GM18517 (cell line): ENCODE results near the gene ASB1.

Experiments used
- ATAC-seq: cut with Tn5 transposase; IDR thresholded peaks from one replicate; pipeline ENCODE4 v1.9.1; 2021; ENCODE audit warnings: mild to moderate bottlenecking, moderate library complexity; ENCODE audit not compliant: unreplicated experiment

ASB1 gene

GRCh38 chr2:238489896-238490295, 63.2 kb downstream of the ASB1 start:
- ATAC-seq, result no peak

GRCh38 chr2:238492840-238493239, 66.1 kb downstream of the ASB1 start:
- no peak for ATAC-seq

DNA sequence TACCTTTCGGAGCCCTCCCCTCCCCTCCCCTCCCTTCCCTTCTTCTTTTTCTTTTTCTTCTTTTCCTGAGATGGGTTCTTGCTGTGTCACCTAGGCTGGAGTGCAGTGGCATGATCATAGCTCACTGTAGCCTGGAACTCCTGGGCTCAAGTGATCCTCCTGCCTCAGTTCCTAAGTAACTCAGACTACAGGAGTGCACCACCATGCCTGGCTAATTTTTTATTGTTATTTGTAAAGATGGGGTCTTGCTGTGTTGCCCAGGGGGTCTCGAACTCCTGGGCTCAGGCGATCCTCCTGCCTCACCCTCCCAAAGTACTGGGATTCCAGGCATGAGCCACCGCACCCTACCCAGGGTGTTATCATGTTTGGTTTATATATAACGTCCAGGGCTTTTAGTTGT, 66.7 kb downstream of the ASB1 start:
- no peak for ATAC-seq

DNA sequence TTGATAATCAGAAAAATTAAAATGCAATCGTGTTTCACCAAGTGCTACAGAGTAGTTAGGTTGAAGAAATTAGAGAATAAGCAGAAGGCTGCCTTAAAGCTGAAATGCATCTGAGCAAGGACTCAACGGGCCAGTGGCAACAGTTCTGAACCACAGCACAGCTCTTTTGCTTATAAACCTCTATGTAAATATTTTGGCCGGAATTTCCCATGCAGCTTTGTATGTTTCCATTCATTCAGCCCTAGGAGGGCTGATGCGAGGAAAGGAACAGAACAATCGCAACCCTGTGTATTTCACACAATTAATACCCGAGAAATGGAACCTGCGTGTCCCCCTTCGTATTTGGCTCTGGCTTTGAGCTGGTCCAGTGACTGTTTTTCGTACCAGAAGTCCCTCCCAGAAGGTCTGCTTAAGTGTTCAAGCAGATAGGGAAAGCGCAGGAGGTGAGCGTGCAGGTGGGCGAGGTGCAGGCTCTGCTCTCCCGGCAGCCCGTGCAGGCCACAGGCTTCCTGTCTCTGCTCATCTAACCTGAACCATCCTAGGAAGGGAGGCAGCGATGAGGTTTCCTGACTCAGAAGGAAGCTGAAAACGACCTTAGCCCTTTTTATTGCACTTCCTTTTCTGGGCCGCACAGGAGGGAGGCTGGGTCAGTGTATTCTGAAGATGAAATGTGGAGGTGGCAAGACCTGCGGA, 67.3 kb downstream of the ASB1 start:
- ATAC-seq, result no peak

DNA sequence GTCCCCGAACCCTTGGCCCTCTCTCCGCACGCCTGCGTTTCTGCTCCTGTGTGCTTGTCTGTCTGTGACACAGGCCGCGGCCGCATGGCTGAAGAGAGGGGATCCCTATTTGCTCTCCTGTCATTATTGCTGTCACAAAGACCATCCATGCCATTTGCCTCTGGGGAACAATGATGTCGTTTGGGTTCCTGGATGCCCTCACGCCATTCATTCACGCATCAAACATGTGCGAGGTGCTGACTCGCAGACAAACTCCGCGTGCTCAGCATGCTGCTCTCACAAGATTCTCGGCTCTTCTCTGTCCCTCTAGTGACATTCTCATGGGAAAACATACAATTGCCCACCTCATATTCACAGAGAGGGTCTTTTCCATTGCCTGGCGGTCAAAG, 67.8 kb downstream of the ASB1 start:
- no peak for ATAC-seq

GRCh38 chr2:238495422-238495821, 68.7 kb downstream of the ASB1 start:
- ATAC-seq, result no peak

DNA sequence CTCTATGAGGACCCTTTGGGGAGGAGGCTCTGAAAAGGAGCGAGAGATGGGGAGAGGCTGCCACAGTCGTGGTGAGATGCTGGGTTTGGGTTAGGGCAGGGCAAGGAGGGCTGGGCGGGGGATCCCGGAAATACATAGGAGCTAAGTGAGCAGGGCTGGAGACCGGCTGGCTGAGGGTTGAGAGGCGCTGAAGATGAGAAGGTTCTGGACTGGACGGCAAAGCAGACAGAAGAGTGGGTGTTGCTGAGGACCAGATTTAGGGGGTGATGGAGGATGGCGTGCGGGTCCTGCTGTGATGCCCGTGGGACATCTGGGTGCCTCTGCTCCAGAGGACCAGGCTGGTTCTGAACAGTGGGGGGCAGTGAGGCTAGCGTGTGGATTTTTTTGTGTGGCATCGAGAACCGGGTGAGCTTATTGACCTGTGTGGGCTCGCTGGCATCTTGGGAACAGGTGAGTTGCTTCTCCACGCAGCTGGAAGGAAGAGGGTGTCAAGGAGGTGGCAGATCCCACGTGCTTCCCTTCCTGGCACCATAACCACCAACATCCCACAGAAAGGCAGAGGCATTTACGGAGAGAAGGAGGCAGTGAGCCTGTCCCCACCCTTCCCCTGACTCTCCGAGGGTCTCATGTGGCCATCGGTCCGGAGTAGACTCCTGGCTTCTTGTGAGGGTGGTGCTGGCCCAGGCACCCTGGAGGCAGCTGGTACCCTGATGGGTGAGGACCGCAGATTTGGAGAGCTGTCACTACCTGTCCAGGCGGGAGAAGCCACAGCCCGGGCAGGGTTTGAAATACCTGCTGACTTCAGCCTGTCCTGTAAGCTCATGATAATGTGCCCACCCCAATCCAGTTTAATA, 70.3 kb downstream of the ASB1 start:
- ATAC-seq, result no peak

DNA sequence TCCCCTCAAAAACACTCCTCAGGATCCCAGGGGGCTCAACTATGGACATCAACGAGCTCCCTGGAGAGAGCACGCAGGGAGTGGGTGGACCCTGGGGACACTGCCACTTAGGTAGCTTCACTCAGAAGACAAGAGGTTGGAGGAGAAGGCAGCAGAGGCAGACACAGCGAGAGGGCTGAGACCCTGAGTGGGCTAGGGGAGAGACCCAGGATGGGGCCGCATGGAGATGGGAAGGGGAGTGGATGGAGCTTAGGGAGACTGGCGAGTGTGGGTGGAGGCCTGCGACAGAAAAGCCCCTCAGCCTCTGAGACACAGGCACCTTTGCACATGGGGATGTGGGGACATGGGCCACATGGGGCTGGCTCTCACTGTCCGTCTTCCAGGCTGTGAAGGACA, 70.9 kb downstream of the ASB1 start:
- ATAC-seq, result no peak

GRCh38 chr2:238498188-238498587, 71.5 kb downstream of the ASB1 start:
- ATAC-seq, result no peak

DNA sequence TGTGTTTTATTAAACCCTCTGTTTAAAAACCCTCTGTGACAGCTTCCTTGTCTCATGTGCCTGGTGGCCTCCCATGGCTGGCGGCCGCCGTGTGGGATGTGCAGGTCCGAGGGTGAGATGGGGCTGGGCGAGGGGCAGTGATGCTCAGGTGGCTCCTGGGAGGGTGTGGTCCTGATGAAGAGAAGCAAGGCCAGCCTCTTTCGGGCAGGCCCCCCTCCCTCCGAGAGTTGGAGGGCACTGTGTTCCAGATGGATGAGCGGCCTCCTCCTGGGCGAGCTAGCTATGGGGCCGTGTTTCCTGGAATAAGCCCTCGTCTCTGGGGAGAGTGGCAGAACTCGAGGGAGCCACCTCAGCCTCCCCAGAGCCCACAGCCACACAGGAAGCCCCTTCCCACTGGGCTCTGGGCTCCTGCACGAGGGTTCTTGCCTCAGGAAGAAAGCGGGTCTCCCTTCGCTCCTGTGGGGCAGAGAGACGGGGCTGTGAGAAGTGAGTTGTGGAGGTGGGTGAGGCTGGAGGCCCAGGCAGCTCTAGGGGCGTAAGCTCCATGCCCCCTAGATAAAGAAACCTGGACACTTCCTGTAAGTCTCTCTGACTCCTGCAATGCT, 72.1 kb downstream of the ASB1 start:
- ATAC-seq, result no peak

- no peak for ATAC-seq
Observed at GRCh38 chr2:238499731-238500580, 73.2 kb downstream of the ASB1 start.

DNA sequence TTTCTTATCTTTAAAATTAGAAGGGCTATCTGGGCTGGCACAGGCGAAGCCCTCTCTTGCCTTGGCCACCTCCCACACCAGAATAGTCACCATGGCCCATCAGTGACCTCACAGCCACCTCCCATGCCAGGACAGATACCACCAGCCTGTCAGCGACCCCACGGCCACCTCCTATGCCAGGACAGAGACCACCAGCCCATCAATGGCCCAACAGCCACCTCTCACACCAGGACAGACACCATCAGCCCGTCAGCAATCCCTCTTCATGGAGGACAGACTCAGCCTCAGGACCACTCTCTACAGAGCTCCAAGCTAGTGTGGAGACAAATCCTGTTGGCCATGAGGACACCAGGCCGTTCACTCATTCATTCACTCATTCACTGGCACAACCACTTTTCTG, 74.6 kb downstream of the ASB1 start:
- ATAC-seq, result no peak
